Measurements from ENCODE around the gene LRRC4C.
A peak's percentile ranks its signal among the peaks of the same experiment; 100 is the strongest.

DNA sequence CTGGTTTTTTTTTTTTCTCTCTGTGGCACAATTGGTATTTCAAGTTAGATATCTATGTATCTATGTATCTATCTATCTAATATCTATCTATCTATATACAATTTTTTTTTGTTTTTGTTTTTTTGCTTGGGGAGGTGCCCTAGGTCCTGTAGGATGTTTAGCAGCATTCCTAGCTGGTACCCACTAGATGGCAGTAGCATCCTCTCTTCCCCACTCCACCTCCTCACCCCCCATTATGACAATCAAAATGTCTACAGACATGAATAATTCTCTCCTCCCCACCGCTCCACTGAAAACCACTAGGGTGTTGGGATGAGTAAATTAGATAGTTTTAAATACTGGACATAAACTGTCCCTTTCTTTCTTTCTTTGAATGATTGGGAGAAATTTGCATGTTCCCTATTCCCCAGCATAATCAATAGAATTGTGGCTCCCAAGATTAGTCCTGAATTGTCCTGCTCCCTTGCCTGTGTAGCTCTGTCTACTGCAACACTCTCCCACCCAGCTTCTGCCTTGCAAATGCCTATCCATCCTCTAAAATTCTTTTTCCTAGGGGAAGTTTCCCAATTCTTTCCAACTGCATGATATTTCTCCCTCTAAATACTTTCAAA lies 1152.4 kb downstream of the LRRC4C start:
- TF ChIP-seq, protein P1, sequence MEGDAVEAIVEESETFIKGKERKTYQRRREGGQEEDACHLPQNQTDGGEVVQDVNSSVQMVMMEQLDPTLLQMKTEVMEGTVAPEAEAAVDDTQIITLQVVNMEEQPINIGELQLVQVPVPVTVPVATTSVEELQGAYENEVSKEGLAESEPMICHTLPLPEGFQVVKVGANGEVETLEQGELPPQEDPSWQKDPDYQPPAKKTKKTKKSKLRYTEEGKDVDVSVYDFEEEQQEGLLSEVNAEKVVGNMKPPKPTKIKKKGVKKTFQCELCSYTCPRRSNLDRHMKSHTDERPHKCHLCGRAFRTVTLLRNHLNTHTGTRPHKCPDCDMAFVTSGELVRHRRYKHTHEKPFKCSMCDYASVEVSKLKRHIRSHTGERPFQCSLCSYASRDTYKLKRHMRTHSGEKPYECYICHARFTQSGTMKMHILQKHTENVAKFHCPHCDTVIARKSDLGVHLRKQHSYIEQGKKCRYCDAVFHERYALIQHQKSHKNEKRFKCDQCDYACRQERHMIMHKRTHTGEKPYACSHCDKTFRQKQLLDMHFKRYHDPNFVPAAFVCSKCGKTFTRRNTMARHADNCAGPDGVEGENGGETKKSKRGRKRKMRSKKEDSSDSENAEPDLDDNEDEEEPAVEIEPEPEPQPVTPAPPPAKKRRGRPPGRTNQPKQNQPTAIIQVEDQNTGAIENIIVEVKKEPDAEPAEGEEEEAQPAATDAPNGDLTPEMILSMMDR (IDR thresholded peaks at IDR 0.05), result peak in 6 of 7 experiments; percentile 30 to 53 (median 48)
- TF ChIP-seq POLR2A (IDR thresholded peaks at IDR 0.05), result no peak
